Neural cell (in vitro differentiated cells): ENCODE data around the gene PRG2. TPM values are rescaled to one million over a fixed set of nuclear protein-coding genes. Genes with fewer than 3 reads are reported as not detected.

Experiments used
- H2AFZ ChIP-seq: fragments of 200-600, 300-800 bp; sonication (generic), shearing (Covaris generic); 2 replicates; pipeline ENCODE4 v1.6.0; 2014; ENCODE audit warnings: low read depth, mild to moderate bottlenecking, antibody characterized with exemption, low read length, moderate library complexity
- H3F3A ChIP-seq: fragments of 200-600 bp; shearing (Covaris generic); 2 replicates; pipeline ENCODE4 v1.6.1; 2016; ENCODE audit warnings: mild to moderate bottlenecking, moderate library complexity, mixed read lengths, antibody characterized with exemption, low read length; ENCODE audit not compliant: insufficient read depth, poor library complexity, severe bottlenecking
- H3K27ac ChIP-seq: fragments of 200-600, 300-800 bp; sonication (generic), shearing (Covaris generic); 2 replicates; pipeline ENCODE4 v1.5.1; 2014; ENCODE audit warnings: mild to moderate bottlenecking, low read length, moderate library complexity
- H3K27me3 ChIP-seq: fragments of 300-800, 200-600 bp; sonication (generic), shearing (Covaris generic); 2 replicates; pipeline ENCODE4 v1.6.0; 2014; ENCODE audit warnings: mild to moderate bottlenecking, low read depth, low read length, moderate library complexity; ENCODE audit not compliant: insufficient read depth
- H3K36me3 ChIP-seq: fragments of 300-800, 200-600 bp; sonication (generic), shearing (Covaris generic); 2 replicates; pipeline ENCODE4 v1.5.1; 2014; ENCODE audit warnings: mild to moderate bottlenecking, antibody characterized with exemption, low read length, moderate library complexity; ENCODE audit not compliant: insufficient read depth
- H3K4me2 ChIP-seq: fragments of 300-800, 200-600 bp; sonication (generic), shearing (Covaris generic); 2 replicates; pipeline ENCODE4 v1.6.0; 2014; ENCODE audit warnings: mild to moderate bottlenecking, low read length
- H3K4me3 ChIP-seq: fragments of 300-800, 200-600 bp; sonication (generic), shearing (Covaris generic); 2 replicates; pipeline ENCODE4 v1.5.1; 2014; ENCODE audit warnings: mild to moderate bottlenecking, low read length, moderate library complexity
- H3K79me2 ChIP-seq: fragments of 200-600 bp; shearing (Covaris generic); replicated peaks from 2 replicates; pipeline ENCODE4 v1.6.0; 2014; ENCODE audit warnings: mild to moderate bottlenecking, low read length, moderate library complexity; ENCODE audit not compliant: insufficient read depth
- H3K9ac ChIP-seq: fragments of 300-800, 200-600 bp; sonication (generic), shearing (Covaris generic); 2 replicates; pipeline ENCODE4 v1.6.1; 2016; ENCODE audit warnings: mild to moderate bottlenecking, low read length, mixed read lengths
- H3K9me2 ChIP-seq: fragments of 200-600 bp; shearing (Covaris generic); 2 replicates; pipeline ENCODE4 v1.6.1; 2016; ENCODE audit warnings: mild to moderate bottlenecking, low read length, mixed read lengths; ENCODE audit not compliant: insufficient read depth
- H3K9me3 ChIP-seq: fragments of 200-600, 300-800 bp; sonication (generic), shearing (Covaris generic); 2 replicates; pipeline ENCODE4 v1.6.1; 2016; ENCODE audit warnings: mild to moderate bottlenecking, mixed run types, low read length, moderate library complexity, mixed read lengths
- H4K20me1 ChIP-seq: fragments of 200-600 bp; shearing (Covaris generic); 2 replicates; pipeline ENCODE4 v1.6.1; 2016; ENCODE audit warnings: mild to moderate bottlenecking, mixed run types; ENCODE audit not compliant: insufficient read depth
- CTCF ChIP-seq: fragments of 450-650 bp; IDR thresholded peaks from 2 replicates; pipeline ENCODE4 v1.5.1; 2014; ENCODE audit warnings: antibody characterized with exemption, mild to moderate bottlenecking, moderate library complexity; ENCODE audit not compliant: poor library complexity, severe bottlenecking
- EP300 ChIP-seq: fragments of 450-650 bp; conservative IDR thresholded peaks from 2 replicates; pipeline ENCODE4 v1.6.1; 2014; ENCODE audit warnings: antibody characterized with exemption, mild to moderate bottlenecking, moderate library complexity; ENCODE audit not compliant: poor library complexity, severe bottlenecking
- EZH2 ChIP-seq: fragments of 200-600, 300-800 bp; shearing (Covaris generic), sonication (generic); IDR thresholded peaks from 2 replicates; pipeline ENCODE4 v1.6.1; 2014; ENCODE audit warnings: antibody characterized with exemption, low read length, borderline replicate concordance, mild to moderate bottlenecking; ENCODE audit not compliant: insufficient read depth, poor library complexity, severe bottlenecking
- MXI1 ChIP-seq: fragments of 450-650 bp; conservative IDR thresholded peaks from 2 replicates; pipeline ENCODE4 v1.6.1; 2014; ENCODE audit warnings: antibody characterized with exemption, mild to moderate bottlenecking; ENCODE audit not compliant: poor library complexity, severe bottlenecking
- POLR2AphosphoS5 ChIP-seq: IDR thresholded peaks from 2 replicates; pipeline ENCODE4 v1.6.1; 2012
- RAD21 ChIP-seq: fragments of 450-650 bp; conservative IDR thresholded peaks from 2 replicates; pipeline ENCODE4 v1.6.1; 2014; ENCODE audit warnings: antibody characterized with exemption, mild to moderate bottlenecking, moderate library complexity
- REST ChIP-seq: IDR thresholded peaks from 2 replicates; pipeline ENCODE4 v1.6.1; 2012; ENCODE audit warnings: borderline replicate concordance
- SMC3 ChIP-seq: fragments of 450-650 bp; conservative IDR thresholded peaks from 2 replicates; pipeline ENCODE4 v1.6.1; 2014; ENCODE audit warnings: antibody characterized with exemption, mild to moderate bottlenecking, moderate library complexity; ENCODE audit not compliant: poor library complexity
- TAF1 ChIP-seq: IDR thresholded peaks from 2 replicates; pipeline ENCODE4 v1.6.1; 2012; ENCODE audit warnings: low read depth
- polyA plus RNA-seq: library from polyadenylated mRNA; depleted of rRNA; stranded (reverse); fragments of >200 nt; gene quantifications from 2 replicates; pipeline ENCODE4 v1.2.3, GENCODE V29; 2014

PRG2 gene
- polyA plus RNA-seq, 1 donor from 2014 or later, result not detected

GRCh38 chr11:57392066-57392762 lies 1.8 kb upstream of the PRG2 start:
- Histone ChIP-seq H3K27ac (no peak overlapping the region), H3K36me3 (no peaks in the 10 kb centered on the region), H3K9me2 (no peaks in the 10 kb centered on the region), H2AFZ (no peak overlapping the region), H4K20me1 (no peaks in the 10 kb centered on the region), H3K79me2 (no peaks in the 10 kb centered on the region), H3K4me3 (no peak overlapping the region), H3K4me2 (no peak overlapping the region), H3K9ac (no peak overlapping the region), H3K9me3 (no peaks in the 10 kb centered on the region), H3K27me3 (no peaks in the 10 kb centered on the region), H3F3A (no peaks in the 10 kb centered on the region)
- TF ChIP-seq SMC3 (no peak), POLR2AphosphoS5 (no peak), RAD21 (no peak), REST (no peak), MXI1 (no peak), TAF1 (no peak), EP300 (no peak), CTCF (no peak), EZH2 (no peak)

- H3K9me2 ChIP-seq, result no peaks in the 10 kb centered on the region
- no peaks in the 10 kb centered on the region for H3F3A ChIP-seq
- no peaks in the 10 kb centered on the region for H3K27me3 ChIP-seq
- H3K9me3 ChIP-seq, result no peaks in the 10 kb centered on the region
- H3K9ac ChIP-seq, result no peak overlapping the region
- no peak overlapping the region for H2AFZ ChIP-seq
- no peaks in the 10 kb centered on the region for H3K36me3 ChIP-seq
- no peaks in the 10 kb centered on the region for H4K20me1 ChIP-seq
- TF ChIP-seq SMC3 (no peak), EZH2 (no peak), CTCF (no peak), REST (no peak), POLR2AphosphoS5 (no peak), RAD21 (no peak), MXI1 (no peak), TAF1 (no peak), EP300 (no peak)
- H3K27ac ChIP-seq, result no peak overlapping the region
- no peak overlapping the region for H3K4me3 ChIP-seq
- no peaks in the 10 kb centered on the region for H3K79me2 ChIP-seq
- no peak overlapping the region for H3K4me2 ChIP-seq
Measured at GRCh38 chr11:57391539-57391938, 1.1 kb upstream of the PRG2 start.
